Posterior vena cava (tissue), 2 donors: Measurements from ENCODE around the gene HEATR5B. TPM values are rescaled to one million over a fixed set of nuclear protein-coding genes. Genes with fewer than 3 reads are reported as not detected.

Experiments used
- DNase-seq: peaks from one replicate; pipeline ENCODE4 v3.0.0-alpha.2; 2020; ENCODE audit warnings: low spot score
- intact Hi-C, 2 donors: fragments of 100-400 bp; cut with DNase I; formaldehyde crosslinking; loops; one replicate each; pipeline versions ENCODE4 v1.14.1 to v1.14.2; 2022 to 2023
- total RNA-seq, 2 donors: library from RNA; stranded (reverse); fragmentation: NEBNext Ultra II Directional; extraction: Animal tissue kit (Norgen Biotek cat#: 25700); gene quantifications; one replicate each; pipeline ENCODE4 v1.2.1, GENCODE V29; 2021
- donor health status: DM: yes; HTN: yes; CAD: no.
- donor health status: DM: yes; HTN: yes; CAD: no.

The HEATR5B gene
- total RNA-seq, 2 donors from 2014 or later = 14.5 to 15.5 TPM

DNA sequence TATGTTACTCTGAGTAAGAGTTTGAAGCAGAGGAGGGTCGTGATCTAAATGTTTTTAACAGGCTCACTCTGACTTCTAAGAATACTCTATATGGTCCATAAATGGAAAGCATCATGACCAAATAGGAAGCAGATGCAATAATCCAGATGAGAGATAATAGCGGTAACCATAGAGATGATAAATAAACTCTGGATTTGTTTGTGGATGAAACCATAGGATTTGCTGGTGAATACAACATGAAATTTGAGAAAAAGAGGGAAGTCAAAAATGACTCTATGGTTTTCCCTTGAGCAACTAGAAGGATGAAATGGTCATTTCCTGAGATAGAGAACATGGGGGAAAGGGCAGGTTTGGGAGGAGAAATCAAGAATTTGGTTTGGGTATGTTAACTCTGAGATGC is 3.9 kb downstream of the HEATR5B start:
- intact Hi-C loops = no loop called here
- no peak for DNase-seq

DNA sequence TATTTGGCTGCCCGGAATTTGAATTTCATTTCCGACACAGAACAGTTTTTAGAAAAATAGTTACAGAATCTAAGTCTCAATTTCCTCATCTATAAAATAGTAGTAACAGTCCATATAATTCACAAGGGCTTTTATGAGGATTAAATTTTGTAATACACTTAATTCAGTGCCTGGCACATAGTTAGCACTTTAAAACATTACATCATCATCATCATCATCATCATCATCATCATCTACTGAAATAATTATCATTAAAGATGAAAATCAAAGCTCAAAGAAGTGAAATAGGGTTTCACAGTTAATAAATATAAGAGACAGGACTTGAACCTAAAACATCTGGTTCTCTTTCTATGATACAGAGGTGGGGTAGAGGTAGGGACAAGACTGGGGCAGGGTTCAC is 13.2 kb downstream of the HEATR5B start:
- no peak for DNase-seq
- intact Hi-C loops = no loop called here

- intact Hi-C loops = no loop called here
Observed at GRCh38 chr2:37068686-37069085, 15.5 kb downstream of the HEATR5B start.

GRCh38 chr2:37061776-37062175 is 22.4 kb downstream of the HEATR5B start:
- DNase-seq = no peak
- intact Hi-C loops = no loop called here

More at GRCh38 chr2:37068686-37069085, 15.5 kb downstream of the HEATR5B start:
- no peak for DNase-seq

DNA sequence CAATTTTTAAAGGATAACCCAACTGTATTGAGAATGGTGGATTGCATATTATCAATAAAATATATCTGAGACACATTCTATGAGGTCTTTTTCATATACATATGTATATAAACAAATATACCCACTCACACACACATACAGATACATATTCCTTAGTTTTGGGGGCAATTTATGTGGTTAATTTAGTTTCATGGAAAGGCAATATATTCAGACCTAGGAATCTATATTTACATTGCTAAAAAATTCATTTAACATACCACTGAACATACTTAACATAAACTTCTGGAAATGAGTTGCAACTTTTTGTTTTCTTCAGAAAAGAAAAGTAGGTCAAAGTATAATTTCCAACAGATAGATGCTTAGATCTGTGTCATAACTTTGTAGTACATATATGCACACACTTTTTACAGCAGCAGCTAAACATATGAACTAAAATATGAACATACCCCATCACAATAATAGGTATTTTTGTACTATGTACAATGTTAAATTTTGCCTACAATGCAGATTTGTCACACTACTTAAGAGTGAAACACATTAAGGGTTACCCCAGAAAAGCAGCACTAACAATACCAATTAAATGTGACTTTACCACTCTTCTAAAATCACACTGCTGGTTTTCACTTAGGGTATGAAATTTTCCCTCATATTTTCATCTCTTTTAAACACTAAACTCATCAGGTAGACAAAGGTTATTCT is 23.0 kb downstream of the HEATR5B start:
- intact Hi-C loops = no loop called here
- no peak for DNase-seq

DNA sequence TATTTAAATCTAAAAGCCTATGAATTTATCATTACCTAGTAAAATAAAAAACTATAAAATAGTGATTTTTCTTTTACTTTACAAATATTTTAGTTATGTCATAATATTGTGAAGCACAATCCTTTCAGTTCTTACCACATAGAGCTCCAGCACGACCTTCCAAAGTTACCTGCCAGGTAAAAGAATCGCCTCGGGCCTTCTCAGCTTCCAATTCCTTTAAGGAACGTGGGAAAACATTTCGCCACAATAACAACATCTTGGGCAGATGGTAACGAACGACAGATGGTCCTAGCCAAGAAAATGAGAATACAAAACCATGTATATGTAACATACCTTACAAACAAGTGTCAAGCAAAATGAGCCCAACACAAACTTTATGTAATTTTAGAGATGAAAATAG is 23.7 kb downstream of the HEATR5B start:
- no peak for DNase-seq
- intact Hi-C loops = no loop called here

DNA sequence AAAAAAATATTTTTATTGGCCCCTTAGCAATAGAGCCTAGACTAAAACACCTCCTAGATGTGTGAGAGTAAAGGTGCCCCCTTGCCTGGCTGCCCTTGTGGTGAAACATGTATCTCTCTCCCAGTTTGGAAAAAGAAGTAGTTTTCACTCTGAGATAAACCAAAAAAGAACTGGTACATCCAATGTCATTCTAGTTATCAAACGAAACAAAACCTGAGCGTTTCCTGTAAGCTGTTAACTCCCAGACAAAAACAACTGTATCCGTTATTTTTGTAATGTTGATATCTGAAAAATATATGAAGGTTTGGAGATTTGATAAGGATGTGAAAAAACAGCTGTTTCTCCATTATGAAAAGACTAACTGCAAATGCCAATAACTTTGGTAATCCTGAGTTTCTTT is 24.3 kb downstream of the HEATR5B start:
- DNase-seq = no peak
- intact Hi-C loops = no loop called here

DNA sequence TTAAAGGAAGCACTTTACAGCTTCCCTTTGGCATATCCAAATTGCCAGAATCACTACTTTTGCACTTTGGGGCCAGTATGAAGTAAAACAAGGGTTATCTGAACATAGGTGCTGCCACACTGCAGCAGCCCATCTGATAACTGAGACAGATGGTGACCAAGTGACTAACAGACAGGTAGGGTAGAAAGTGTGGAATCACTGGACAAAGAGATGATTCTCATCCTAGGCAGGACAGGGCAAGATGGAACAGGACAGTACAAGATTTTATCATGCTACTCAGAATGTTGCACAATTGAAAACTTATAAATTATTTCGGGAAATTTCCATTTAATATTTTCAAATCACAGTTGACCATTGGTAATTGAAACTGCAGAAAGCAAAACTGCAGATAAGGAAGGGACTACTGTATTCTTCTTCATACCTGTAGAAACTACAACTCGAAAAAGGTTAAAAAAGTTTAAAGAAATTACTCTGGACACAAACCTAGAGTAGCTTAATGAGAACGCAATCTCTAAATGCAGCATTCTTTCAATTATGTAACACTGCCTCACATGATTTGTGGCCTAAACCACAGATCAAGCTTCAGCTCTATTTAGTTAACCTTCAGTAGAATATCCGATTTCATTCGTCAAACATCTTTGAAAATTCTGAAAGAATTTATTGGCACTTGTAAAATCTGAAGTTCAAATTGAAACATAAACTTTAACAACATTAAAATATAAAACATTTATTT is 31.4 kb downstream of the HEATR5B start:
- DNase-seq = no peak

GRCh38 chr2:37039580-37039979 is 44.6 kb downstream of the HEATR5B start:
- no peak for DNase-seq
- intact Hi-C loops = no loop called here

More for the DNA sequence above, 31.4 kb downstream of the HEATR5B start:
- intact Hi-C loops = no loop called here

- DNase-seq = no peak
- intact Hi-C loops = no loop called here
Observed at GRCh38 chr2:37037771-37038170, 46.4 kb downstream of the HEATR5B start.

DNA sequence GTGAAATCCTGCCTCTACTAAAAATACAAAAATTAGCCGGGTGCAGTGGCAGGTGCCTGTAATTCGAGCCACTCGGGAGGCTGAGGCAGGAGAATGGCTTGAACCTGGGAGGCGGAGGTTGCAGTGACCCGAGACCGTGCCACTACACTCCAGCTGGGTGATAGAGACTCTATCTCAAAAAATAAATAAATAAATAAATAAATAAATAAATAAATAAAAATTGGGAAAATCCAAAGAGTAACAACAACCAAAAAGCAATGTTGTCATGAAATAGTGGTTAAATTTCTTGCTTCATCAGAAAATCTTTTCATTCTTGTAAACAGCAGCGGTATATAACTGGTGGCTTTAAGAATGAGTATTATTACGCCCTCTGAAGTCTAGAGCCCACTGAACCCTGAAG is 54.4 kb downstream of the HEATR5B start:
- intact Hi-C loops = no loop called here
- no peak for DNase-seq

GRCh38 chr2:37026050-37026449 is 58.1 kb downstream of the HEATR5B start:
- intact Hi-C loops = no loop called here
- DNase-seq = no peak

DNA sequence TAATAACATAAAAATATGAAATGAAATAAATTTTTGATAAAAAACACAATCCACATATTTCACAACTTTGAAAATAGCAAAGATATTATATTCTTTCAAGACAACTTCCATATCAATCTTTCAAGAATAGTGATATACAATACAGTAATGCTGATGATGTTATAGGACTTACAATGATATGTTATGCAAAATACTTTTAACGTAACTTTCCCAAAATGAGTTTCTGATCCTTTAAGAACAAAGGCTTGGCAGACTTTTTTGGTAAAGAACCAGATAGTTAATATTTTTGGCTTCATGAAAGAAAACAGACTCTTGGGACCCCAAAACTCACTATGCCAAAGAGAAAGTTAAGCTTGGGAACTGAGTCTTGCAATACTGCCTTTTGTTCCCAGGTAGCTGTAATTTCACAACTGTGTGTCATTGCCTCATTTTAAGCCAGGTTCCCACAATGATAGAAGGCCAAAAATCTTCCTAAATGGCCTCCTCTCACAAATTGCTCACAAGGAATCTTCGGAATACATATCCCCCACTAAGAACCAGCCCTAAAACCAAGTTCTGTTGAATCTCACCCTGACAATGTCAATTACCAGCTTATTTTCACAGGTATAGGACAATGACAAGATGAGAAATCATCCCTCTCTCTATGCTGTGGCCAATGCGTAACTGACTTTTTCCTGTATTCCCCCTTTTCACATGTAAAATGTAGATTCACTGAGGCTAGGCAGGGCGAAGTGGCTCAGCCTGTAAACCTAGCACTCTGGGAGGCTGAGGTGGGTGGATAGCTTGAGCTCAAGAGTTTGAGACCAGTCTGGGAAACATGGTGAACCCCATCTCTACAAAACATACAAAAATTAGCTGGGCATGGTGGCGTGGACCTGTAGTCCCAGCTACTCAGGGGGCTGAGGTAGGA is 63.0 kb downstream of the HEATR5B start:
- DNase-seq = no peak
- intact Hi-C loops = no loop called here

DNA sequence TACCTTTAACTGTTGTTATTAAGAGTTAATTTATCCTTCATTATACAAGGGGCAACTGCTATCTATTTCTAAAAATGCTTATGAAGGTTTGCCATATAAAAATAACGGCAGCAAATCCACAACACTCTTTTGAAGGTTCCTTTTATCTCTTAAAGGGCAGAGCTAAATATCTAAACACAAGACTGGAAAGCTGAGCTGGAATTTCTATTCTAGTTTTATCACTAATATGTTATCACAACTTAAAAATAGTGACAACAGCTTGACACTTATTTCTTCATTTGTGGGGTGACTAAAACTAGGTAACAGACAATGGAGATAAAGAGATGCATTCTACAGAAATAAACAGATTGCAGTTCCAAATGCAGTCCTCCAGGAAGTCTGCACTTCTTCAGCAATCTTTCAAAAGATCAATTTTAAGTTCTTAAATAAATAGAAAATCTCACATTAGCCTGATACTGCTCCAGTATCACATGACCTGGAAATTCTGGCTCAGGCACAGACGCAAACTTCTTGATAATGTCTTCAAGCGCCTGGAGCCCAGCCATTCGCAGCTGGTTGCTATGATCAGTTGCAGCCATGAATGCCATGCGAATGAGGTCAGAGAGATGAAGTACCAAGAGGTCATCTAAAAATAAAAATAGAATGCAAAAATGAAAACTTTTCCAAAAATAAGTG is 63.8 kb downstream of the HEATR5B start:
- DNase-seq = peak; percentile 93
- intact Hi-C loops = no loop called here

GRCh38 chr2:37013315-37013641 is 70.9 kb downstream of the HEATR5B start:
- intact Hi-C loops = no loop called here
- no peak for DNase-seq

GRCh38 chr2:37011130-37011529 is 73.0 kb downstream of the HEATR5B start:
- no peak for DNase-seq

GRCh38 chr2:37005118-37005868 is 78.9 kb downstream of the HEATR5B start:
- intact Hi-C loops = no loop called here
- no peak for DNase-seq

More at GRCh38 chr2:37011130-37011529, 73.0 kb downstream of the HEATR5B start:
- intact Hi-C loops = no loop called here

DNA sequence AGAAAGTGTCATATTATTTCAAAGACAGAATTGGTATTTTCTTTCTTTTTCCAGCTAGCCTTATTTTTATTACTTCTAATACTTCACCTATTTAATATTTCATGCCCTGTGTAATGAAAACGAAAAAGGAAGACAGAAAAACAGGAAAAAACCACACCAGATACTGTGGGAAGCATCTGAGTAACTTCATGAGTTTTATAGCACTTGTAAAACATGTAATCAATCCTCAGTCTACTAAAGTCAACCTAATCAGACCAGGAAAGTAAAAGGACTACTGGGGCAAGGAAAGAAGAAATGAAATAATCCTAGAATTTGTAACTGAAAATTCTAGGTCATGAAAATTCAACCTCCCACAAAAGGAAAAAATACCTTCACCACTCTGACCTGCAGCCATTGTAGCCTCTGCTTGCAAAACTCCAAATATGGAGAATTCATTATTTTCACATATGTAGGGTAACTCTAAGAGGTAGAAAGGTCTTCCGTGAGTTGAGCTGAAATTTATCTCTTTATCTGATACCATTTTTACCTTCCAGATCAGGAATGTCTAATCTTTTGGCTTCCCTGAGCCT is 83.1 kb downstream of the HEATR5B start:
- intact Hi-C loops = no loop called here
- DNase-seq = no peak

DNA sequence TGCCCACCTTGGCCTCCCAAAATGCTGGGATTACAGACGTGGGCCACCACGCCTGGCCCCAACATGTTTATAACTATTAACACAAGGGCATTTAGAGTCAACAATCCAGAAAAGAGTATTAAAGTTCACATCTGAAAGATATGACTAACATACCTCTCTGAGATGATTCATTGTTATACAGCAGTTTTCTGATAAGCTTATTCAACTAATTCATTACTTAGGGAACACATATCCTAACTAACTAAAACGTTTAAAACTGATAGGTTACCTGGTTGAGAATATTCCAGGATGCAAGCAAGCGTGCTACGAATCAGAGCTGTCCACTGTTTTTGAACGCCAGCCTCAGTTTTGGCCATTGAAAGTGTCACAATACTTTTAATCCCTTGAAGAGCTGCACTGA is 83.9 kb downstream of the HEATR5B start:
- no peak for DNase-seq
- intact Hi-C loops = no loop called here
